Measurements from ENCODE around the gene SCUBE1.

GRCh38 chr22:43242627-43243026 lies 100.5 kb downstream of the SCUBE1 start:
- no peak for TF ChIP-seq POLR2A (IDR thresholded peaks at IDR 0.05)
- TF ChIP-seq CTCF (IDR thresholded peaks at IDR 0.05): no peak

Data from esophagus squamous epithelium (tissue), 4 donors.